MM.1S (cell line): Measurements from ENCODE around the gene TXNDC8.

ENCODE experiments used
- EZH2phosphoT487 ChIP-seq: fragments of 300-600 bp; sonication (generic); IDR thresholded peaks from 2 replicates; pipeline ENCODE4 v1.6.1; 2018; ENCODE audit warnings: antibody characterized with exemption, low read length
- TF ChIP-seq, protein P1 (sequence below): fragments of 300-600 bp; sonication (generic); IDR thresholded peaks from 2 replicates; pipeline ENCODE4 v1.5.1; 2016; ENCODE audit warnings: antibody characterized with exemption, low read length, mixed read lengths

DNA sequence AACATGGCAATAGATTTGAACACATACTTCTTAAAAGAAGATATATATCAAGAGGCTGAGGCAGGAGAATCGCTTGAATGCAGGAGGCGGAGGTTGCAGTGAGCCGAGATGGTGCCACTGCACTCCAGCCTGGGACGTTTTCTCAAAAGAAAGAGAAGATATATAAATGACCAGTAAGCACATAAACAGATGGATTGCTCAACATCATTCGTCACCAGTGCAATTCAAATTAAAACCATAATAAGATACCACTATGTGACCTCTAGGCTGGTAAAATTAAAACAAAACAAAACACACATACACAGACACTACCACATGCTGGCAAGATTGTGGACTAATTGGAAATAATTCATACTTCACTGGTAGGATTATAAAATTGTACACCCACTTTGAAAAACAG, 76.0 kb downstream of the TXNDC8 start:
- TF ChIP-seq, protein P1, sequence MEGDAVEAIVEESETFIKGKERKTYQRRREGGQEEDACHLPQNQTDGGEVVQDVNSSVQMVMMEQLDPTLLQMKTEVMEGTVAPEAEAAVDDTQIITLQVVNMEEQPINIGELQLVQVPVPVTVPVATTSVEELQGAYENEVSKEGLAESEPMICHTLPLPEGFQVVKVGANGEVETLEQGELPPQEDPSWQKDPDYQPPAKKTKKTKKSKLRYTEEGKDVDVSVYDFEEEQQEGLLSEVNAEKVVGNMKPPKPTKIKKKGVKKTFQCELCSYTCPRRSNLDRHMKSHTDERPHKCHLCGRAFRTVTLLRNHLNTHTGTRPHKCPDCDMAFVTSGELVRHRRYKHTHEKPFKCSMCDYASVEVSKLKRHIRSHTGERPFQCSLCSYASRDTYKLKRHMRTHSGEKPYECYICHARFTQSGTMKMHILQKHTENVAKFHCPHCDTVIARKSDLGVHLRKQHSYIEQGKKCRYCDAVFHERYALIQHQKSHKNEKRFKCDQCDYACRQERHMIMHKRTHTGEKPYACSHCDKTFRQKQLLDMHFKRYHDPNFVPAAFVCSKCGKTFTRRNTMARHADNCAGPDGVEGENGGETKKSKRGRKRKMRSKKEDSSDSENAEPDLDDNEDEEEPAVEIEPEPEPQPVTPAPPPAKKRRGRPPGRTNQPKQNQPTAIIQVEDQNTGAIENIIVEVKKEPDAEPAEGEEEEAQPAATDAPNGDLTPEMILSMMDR, result no peak
- no peak for TF ChIP-seq EZH2phosphoT487
